ENCODE results near the gene ADCY10. TPM values are rescaled to one million over a fixed set of nuclear protein-coding genes. Genes with fewer than 3 reads are reported as not detected.

Gene ADCY10
- total RNA-seq, 1 donor from 2014 or later, result not detected

- no peaks in the 10 kb centered on the region for H3K9me3 Mint-ChIP-seq
- no peak overlapping the region for H3K27ac Mint-ChIP-seq
- Histone ChIP-seq H3K27me3 (no peaks in the 10 kb centered on the region), H3K9ac (no peak overlapping the region), H3K4me2 (no peak overlapping the region), H4K20me1 (ENCODE audit: low read depth) (no peaks in the 10 kb centered on the region), H3F3A (ENCODE audit: low read depth) (no peaks in the 10 kb centered on the region), H3K4me3 (no peak overlapping the region), H3K36me3 (no peaks in the 10 kb centered on the region), H3K79me2 (ENCODE audit: low read depth) (no peaks in the 10 kb centered on the region), H3K4me1 (peaks cover 3% of the 10 kb centered on the region), H3K27ac (no peak overlapping the region), H3K9me3 (ENCODE audit: low read depth) (no peaks in the 10 kb centered on the region), H2AFZ (replicated peaks) (no peak overlapping the region)
- no peaks in the 10 kb centered on the region for H3K36me3 Mint-ChIP-seq
- no peak overlapping the region for H3K4me3 Mint-ChIP-seq
- TF ChIP-seq EZH2 (IDR thresholded peaks at IDR 0.05) (no peak), EZH2phosphoT487 (IDR thresholded peaks at IDR 0.05) (no peak), CTCF (IDR thresholded peaks at IDR 0.05) (no peak)
- H3K27me3 Mint-ChIP-seq (ENCODE audit: insufficient read depth, low read depth), result no peaks in the 10 kb centered on the region
- no peak for DNase-seq (ENCODE audit: low spot score)
- no peaks in the 10 kb centered on the region for H3K4me1 Mint-ChIP-seq
Measured at GRCh38 chr1:167825419-167826079, 88.4 kb downstream of the ADCY10 start.

GRCh38 chr1:167824163-167824794 lies 89.7 kb downstream of the ADCY10 start:
- H2AFZ ChIP-seq (replicated peaks), result no peak overlapping the region
- Mint-ChIP-seq H3K36me3 (no peaks in the 10 kb centered on the region), H3K4me3 (no peak overlapping the region), H3K27ac (no peak overlapping the region), H3K4me1 (peaks cover 4% of the 10 kb centered on the region), H3K9me3 (no peaks in the 10 kb centered on the region), H3K27me3 (ENCODE audit: insufficient read depth, low read depth) (no peaks in the 10 kb centered on the region)
- H4K20me1 ChIP-seq (ENCODE audit: low read depth), result no peaks in the 10 kb centered on the region
- H3K9me3 ChIP-seq (ENCODE audit: low read depth), result no peaks in the 10 kb centered on the region
- no peak for DNase-seq (ENCODE audit: low spot score)
- H3K4me3 ChIP-seq, result no peak overlapping the region
- H3K27ac ChIP-seq, result no peak overlapping the region
- peaks cover 3% of the 10 kb centered on the region for H3K4me1 ChIP-seq
- no peaks in the 10 kb centered on the region for H3F3A ChIP-seq (ENCODE audit: low read depth)
- no peak overlapping the region for H3K9ac ChIP-seq
- H3K27me3 ChIP-seq, result no peaks in the 10 kb centered on the region
- H3K79me2 ChIP-seq (ENCODE audit: low read depth), result no peaks in the 10 kb centered on the region
- H3K4me2 ChIP-seq, result no peak overlapping the region
- TF ChIP-seq CTCF (IDR thresholded peaks at IDR 0.05), result no peak
- TF ChIP-seq EZH2phosphoT487 (IDR thresholded peaks at IDR 0.05), result no peak
- TF ChIP-seq EZH2 (IDR thresholded peaks at IDR 0.05), result no peak
- no peaks in the 10 kb centered on the region for H3K36me3 ChIP-seq

- Histone ChIP-seq H4K20me1 (ENCODE audit: low read depth) (no peaks in the 10 kb centered on the region), H2AFZ (replicated peaks) (no peak overlapping the region), H3K27me3 (no peaks in the 10 kb centered on the region), H3K9me3 (ENCODE audit: low read depth) (no peaks in the 10 kb centered on the region), H3K27ac (no peak overlapping the region), H3K36me3 (no peaks in the 10 kb centered on the region), H3K9ac (no peak overlapping the region), H3K79me2 (ENCODE audit: low read depth) (no peaks in the 10 kb centered on the region), H3K4me2 (no peak overlapping the region), H3F3A (ENCODE audit: low read depth) (no peaks in the 10 kb centered on the region), H3K4me3 (no peak overlapping the region), H3K4me1 (peaks cover 3% of the 10 kb centered on the region)
- no peaks in the 10 kb centered on the region for H3K9me3 Mint-ChIP-seq
- no peak overlapping the region for H3K27ac Mint-ChIP-seq
- DNase-seq (ENCODE audit: low spot score), result no peak
- H3K36me3 Mint-ChIP-seq, result no peaks in the 10 kb centered on the region
- TF ChIP-seq CTCF (IDR thresholded peaks at IDR 0.05) (no peak), EZH2phosphoT487 (IDR thresholded peaks at IDR 0.05) (no peak), EZH2 (IDR thresholded peaks at IDR 0.05) (no peak)
- no peaks in the 10 kb centered on the region for H3K27me3 Mint-ChIP-seq (ENCODE audit: insufficient read depth, low read depth)
- H3K4me1 Mint-ChIP-seq, result peaks cover 4% of the 10 kb centered on the region
- no peak overlapping the region for H3K4me3 Mint-ChIP-seq
Measured at GRCh38 chr1:167821969-167822685, 91.8 kb downstream of the ADCY10 start.
